CD4-positive, alpha-beta T cell treated with Interleukin-15 for 4 hours (primary cell): ENCODE measurements around the gene RCOR1.
"Not testable (repeated sequence)": the region's sequence is repeated elsewhere in the genome, so short reads cannot be mapped to it uniquely, and the experiment has no call there.

ENCODE experiments used
- DNase-seq: peaks from one replicate; pipeline ENCODE4 v3.0.0-alpha.2; 2020; ENCODE audit warnings: low spot score

RCOR1 gene

GRCh38 chr14:102629808-102630350 is 37.4 kb downstream of the RCOR1 start:
- DNase-seq = no peak

DNA sequence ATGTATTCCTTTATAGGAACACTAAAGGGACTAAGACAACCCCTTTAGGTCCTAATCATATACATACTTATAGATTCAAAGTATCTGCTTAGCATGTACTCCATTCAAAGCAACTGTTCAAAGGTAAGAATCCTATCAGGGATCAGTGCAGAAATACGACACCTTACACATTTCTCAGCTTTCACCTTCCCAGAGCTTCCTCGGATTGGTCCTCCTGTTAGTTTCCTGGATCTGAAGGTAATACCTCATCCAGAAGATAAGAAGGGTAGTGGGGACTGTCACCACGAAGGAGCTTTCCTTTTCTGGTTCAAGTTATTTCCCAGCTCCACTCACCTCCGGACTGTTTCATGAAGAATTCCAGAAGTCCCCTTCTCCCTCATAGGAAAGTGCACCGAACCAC is 38.0 kb downstream of the RCOR1 start:
- DNase-seq = no peak

DNA sequence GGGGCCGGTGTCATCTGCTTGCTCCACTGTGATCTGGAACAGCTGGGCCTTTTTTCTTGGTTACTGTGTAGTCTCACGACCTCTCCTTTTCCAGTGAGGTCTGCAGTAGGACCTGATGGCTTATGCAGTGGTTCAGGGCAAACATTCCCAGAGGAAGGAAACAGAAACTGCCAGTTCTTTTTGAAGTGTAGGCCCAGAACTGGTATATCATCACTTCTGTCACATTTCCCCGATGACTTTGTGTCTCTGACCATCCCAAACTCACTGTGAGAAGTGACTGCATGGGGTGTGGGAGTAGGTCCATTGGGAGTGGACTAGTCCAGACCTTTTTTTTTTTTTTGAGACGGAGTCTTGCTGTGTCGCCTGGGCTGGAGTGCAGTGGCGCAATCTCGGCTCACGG is 38.4 kb downstream of the RCOR1 start:
- DNase-seq = no peak

DNA sequence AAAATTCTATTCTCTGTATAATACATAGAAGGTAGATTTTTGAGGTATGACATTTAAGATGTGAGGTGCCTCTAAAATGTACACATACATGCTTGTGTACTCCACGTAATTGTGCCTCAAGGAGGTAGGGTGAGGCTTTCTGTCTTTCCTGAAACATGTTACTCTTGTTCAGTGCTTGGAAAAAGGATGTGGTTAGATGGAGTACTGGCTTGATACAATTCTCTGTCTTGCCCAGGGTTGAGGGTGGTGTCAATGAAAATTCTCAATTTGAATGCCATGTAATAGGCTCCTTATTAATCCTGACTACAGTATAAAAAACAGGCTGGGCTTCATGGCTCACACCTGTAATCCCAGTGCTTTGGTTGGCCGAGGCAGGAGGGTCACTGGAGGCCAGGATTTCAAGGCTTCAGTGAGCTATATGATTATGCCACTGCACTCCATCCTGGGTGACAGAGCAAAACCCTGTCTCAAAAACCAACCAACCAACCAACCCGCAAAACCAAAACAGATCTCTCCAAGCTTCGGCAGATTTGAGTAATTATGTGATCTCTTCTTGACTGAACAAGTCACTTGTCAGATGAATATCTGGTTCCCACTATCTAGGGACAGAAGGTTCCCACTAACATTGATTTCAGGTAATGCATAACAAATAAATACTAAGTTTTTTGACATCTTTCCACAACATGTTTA is 41.6 kb downstream of the RCOR1 start:
- no peak for DNase-seq

DNA sequence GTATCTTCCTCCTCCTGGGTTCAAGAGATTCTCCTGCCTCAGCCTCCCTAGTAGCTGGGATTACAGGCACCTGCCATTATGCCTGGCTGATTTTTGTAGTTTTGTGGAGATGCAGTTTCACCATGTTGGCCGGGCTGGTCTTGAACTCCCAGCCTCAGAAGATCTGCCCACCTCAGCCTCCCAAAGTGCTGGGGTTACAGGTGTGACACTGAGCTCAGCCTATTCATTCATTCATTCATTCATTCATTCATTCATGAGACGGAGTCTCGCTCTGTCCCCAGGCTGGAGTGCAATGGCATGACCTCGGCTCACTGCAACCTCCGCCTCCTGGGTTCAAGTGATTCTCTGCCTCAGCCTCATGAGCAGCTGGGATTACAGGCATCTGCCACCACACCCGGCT is 47.2 kb downstream of the RCOR1 start:
- DNase-seq = not testable (repeated sequence)

DNA sequence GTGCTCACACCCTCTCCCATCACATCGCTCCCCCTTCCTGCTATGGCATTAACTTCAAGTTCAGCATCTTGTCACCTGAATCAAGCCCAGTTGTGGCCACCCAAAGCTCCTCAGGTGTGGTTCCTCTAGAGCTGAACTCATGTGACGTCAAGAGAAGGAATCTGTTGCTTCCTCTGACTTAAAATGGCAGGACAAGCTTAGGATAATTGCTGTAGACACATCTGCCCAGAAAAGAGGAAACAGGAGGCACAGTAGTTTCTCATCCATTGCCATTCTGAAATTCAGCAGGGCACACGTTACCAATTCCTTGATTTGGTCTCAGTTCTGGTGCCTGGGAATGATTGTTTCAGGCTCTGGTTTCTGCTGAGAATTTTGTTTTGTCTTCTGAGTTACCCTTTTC is 52.1 kb downstream of the RCOR1 start:
- DNase-seq = no peak

DNA sequence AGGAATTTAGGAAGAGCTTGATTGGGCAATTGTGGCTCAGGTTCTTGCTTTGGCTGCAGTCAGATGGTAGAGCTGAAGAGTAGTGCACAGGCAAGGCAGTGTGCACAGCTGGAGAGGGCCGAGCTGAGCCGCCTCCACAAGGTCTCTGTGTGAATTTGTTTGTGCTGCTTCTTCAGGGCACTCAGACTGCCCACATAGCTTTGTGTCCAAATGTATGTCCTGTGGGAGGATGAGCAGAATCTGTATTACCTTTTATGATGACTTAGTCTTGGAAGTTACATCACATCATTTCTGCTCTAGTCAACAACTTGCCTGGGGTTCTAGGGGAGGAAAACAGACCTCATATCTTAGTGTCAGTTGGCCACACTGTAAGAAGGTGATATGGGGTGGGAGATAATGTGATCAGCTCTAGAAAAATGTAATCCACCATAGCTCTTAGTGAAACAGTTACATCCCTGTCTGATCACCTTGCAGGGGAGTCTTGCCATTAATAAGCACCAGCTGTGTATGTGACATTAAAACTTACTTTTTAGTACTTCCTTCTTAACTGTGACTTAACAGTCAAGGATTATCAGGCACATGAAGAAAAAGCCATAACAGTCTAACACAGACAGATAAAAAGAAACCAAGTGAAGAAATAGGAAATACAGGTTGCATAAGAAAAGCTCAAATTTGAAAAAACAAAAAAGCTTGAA is 53.4 kb downstream of the RCOR1 start:
- no peak for DNase-seq

DNA sequence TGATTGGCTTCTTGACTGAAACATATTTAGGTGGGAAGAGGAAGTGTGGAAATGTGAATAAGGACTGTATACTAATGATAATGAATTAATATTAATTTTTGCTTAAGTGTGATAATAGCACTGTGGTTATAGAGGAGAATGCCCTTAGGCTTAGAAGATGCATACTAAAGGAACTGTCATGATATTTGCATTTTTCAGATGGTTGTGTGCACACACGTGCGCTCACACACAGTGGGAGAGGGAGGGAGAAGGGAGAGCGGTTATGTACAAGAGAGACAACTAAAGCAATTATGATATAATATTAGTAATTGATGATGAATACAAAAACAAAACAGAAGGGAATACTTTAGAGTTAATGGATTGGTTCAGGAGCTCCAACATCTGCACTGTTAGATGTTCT is 54.2 kb downstream of the RCOR1 start:
- DNase-seq = no peak

- DNase-seq = no peak
Measured at GRCh38 chr14:102652194-102652593, 59.7 kb downstream of the RCOR1 start.

DNA sequence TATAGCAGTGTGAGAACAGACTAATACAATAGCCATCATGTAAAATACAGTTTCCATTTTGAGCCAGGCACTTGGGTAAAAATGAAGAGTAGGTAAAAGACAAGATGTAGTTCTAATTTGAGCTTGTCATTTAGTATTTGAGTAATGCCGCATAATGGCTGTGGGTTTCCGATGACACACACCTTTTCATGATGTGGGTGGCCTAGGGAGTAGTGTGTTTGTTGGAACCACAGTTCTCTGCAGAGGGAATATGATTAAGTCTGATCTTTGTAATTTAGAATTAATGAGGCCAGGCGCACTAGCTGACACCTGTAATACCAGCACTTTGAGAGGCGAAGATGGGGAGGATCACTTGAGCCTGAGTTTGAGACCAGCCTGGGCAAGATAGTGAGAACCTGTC is 61.8 kb downstream of the RCOR1 start:
- no peak for DNase-seq

GRCh38 chr14:102655137-102655536 is 62.7 kb downstream of the RCOR1 start:
- no peak for DNase-seq

- DNase-seq = no peak
Measured at GRCh38 chr14:102659797-102660196, 67.3 kb downstream of the RCOR1 start.

GRCh38 chr14:102661614-102662013 is 69.2 kb downstream of the RCOR1 start:
- DNase-seq = no peak

- no peak for DNase-seq
Measured at GRCh38 chr14:102662636-102663430, 70.4 kb downstream of the RCOR1 start.

DNA sequence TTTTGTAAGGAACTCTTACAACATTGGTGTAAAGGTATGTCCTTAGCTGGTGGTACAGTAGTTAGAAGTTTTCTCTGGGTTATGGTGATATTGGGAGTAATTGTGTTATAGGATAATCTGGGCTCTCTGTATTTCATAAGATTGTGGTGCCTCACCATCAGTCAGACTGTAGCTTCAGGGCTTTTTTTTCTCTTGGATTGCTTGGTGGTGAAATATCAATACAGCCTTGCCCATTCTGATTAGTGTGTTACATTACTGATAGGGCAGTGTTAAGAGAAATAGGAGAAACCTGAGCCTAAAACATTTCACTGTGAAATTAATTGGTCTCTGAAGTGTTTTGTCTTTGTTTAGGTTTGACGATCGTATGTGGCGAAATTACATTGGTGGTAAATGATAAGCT is 71.0 kb downstream of the RCOR1 start:
- DNase-seq = no peak

GRCh38 chr14:102665621-102666020 is 73.2 kb downstream of the RCOR1 start:
- no peak for DNase-seq

- DNase-seq = no peak
Measured at GRCh38 chr14:102666635-102667034, 74.2 kb downstream of the RCOR1 start.

DNA sequence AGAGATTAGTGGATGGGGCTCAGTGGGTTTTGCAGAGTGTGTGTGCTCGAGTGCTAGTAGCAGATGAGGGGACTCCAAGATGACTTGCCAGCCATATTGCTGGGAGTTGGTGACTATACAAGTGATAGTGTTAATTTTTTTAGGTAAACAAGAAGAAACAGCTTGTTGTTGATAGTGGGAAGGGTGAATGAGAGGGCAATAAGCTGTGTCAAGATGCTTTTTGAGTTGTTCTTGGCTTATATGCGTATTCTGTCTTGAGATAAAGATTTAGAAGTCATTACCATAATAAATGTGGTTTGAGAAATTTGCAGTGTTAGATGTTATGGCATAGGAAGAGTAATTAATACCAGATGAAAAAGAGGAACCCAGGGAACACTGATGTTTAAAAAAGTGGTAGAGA is 75.3 kb downstream of the RCOR1 start:
- no peak for DNase-seq

- DNase-seq = no peak
Measured at GRCh38 chr14:102668291-102668873, 75.9 kb downstream of the RCOR1 start.

GRCh38 chr14:102671410-102671809 is 79.0 kb downstream of the RCOR1 start:
- DNase-seq = no peak

DNA sequence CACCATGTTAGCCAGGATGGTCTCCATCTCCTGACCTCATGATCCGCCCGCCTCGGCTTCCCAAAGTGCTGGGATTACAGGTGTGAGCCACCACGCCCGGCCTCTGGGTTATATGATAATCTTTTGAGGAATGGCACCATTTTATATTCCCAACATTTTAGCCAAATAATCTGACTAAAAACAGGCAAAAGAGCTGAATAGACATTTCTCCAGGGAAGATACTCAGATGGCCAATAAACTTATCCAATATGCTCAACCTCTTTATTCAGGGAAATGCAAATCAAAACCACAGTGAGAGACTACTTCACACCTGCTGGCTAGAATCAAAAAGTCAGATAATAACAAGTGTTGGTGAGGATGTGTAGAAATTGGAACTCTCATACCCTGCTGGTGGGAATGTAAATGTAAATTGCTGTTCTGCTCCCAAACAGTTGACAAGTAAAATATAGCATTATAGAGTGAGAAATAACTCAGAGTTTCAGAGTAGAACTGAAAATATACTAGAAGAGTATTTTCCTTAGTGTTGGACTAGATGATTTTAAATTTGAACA is 80.0 kb downstream of the RCOR1 start:
- no peak for DNase-seq

DNA sequence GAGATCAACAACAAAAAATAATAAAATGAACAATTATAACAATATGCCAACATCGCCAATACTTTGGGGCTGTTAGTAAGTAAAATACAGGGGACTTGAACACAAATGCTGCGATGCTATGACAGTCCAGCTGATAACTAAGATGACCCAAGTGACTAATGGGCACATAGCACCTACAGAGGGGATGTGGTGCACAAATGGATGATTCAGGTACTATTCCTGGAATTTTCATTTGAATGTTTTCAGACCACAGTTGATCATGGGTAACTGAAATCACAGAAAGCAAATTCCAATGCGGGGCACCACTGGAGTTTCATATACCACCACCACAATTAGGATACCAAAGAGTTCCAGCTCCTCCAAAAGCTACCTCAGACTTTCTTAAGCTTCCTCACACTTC is 82.9 kb downstream of the RCOR1 start:
- no peak for DNase-seq
